HEK293 (cell line): ENCODE measurements around the gene SMIM33.

Experiments
- CTCF ChIA-PET: fragments of 350-600 bp; formaldehyde crosslinking; extraction: SDS; loops from one replicate; lab custom pipeline; 2021; ENCODE audit warnings: antibody characterized with exemption; lab: Yijun Ruan, JAX
- POLR2A ChIA-PET: fragments of 300-600 bp; formaldehyde crosslinking; extraction: SDS; loops from one replicate; lab custom pipeline; 2020; ENCODE audit warnings: antibody characterized with exemption, inconsistent platforms; lab: Yijun Ruan, JAX
- H3K27ac ChIP-seq: fragments of 200-500 bp; sonication (Bioruptor generic); 2 replicates; pipeline ENCODE4 v1.5.1; 2014; ENCODE audit warnings: low read depth, low read length, control low read depth, inconsistent platforms; ENCODE audit errors: extremely low read depth
- H3K36me3 ChIP-seq, 2 experiments: fragments of 200-500 bp in 1 of 2; sonication (Bioruptor generic) in 1 of 2; 1 replicate in 1 of 2; 2 replicates in 1 of 2; pipeline ENCODE4 v1.5.1; 2014 to 2017; ENCODE audit warnings: inconsistent platforms in 2 of 2, low read length in 2 of 2; ENCODE audit not compliant: control insufficient read depth in 2 of 2, insufficient read depth in 1 of 2
- H3K4me1 ChIP-seq: fragments of 200-500 bp; sonication (Bioruptor generic); 2 replicates; pipeline ENCODE4 v1.5.1; 2014; ENCODE audit warnings: mild to moderate bottlenecking, low read length, inconsistent platforms; ENCODE audit not compliant: control insufficient read depth, insufficient read depth
- H3K4me3 ChIP-seq: 2 replicates; pipeline ENCODE4 v1.5.1; 2011; ENCODE audit warnings: low read depth, mild to moderate bottlenecking, control low read depth, low read length, moderate library complexity
- H3K9me3 ChIP-seq: fragments of 200-500 bp; sonication (Bioruptor generic); 2 replicates; pipeline ENCODE4 v1.5.1; 2014; ENCODE audit warnings: low read depth, low read length, inconsistent platforms; ENCODE audit not compliant: control insufficient read depth, insufficient read depth
- CTCF ChIP-seq: fragments of 450-650 bp; formaldehyde crosslinking; IDR thresholded peaks from 2 replicates; pipeline ENCODE4 v1.5.1; 2016; ENCODE audit warnings: missing biosample characterization, missing genetic modification characterization
- EGR2 ChIP-seq: fragments of 450-650 bp; formaldehyde crosslinking; IDR thresholded peaks from 2 replicates; pipeline ENCODE4 v1.5.1; 2016; ENCODE audit warnings: low read depth, missing biosample characterization, missing genetic modification characterization
- KLF10 ChIP-seq: fragments of 450-650 bp; IDR thresholded peaks from 2 replicates; pipeline ENCODE4 v1.5.1; 2018; ENCODE audit warnings: missing biosample characterization, mild to moderate bottlenecking, missing genetic modification characterization
- KLF17 ChIP-seq: fragments of 450-650 bp; formaldehyde crosslinking; IDR thresholded peaks from 2 replicates; pipeline ENCODE4 v1.5.1; 2016; ENCODE audit warnings: missing biosample characterization, missing genetic modification characterization
- OSR2 ChIP-seq: fragments of 450-650 bp; formaldehyde crosslinking; IDR thresholded peaks from 2 replicates; pipeline ENCODE4 v1.5.1; 2016; ENCODE audit warnings: missing biosample characterization, missing genetic modification characterization
- PATZ1 ChIP-seq: fragments of 450-650 bp; formaldehyde crosslinking; IDR thresholded peaks from 2 replicates; pipeline ENCODE4 v1.5.1; 2016; ENCODE audit warnings: missing biosample characterization, missing genetic modification characterization
- PRDM10 ChIP-seq: fragments of 450-650 bp; formaldehyde crosslinking; IDR thresholded peaks from 2 replicates; pipeline ENCODE4 v1.5.1; 2016; ENCODE audit warnings: missing biosample characterization, missing genetic modification characterization
- REPIN1 ChIP-seq: fragments of 450-650 bp; formaldehyde crosslinking; IDR thresholded peaks from 2 replicates; pipeline ENCODE4 v1.5.1; 2017; ENCODE audit warnings: missing biosample characterization, missing genetic modification characterization, low read depth
- SP3 ChIP-seq: fragments of 450-650 bp; formaldehyde crosslinking; IDR thresholded peaks from 2 replicates; pipeline ENCODE4 v1.5.1; 2016; ENCODE audit warnings: missing biosample characterization, missing genetic modification characterization
- ZNF10 ChIP-seq: fragments of 450-650 bp; formaldehyde crosslinking; IDR thresholded peaks from 2 replicates; pipeline ENCODE4 v1.5.1; 2017; ENCODE audit warnings: missing biosample characterization, missing genetic modification characterization
- ZNF114 ChIP-seq: fragments of 450-650 bp; formaldehyde crosslinking; IDR thresholded peaks from 2 replicates; pipeline ENCODE4 v1.5.0; 2017; ENCODE audit warnings: missing biosample characterization, missing genetic modification characterization
- ZNF133 ChIP-seq: fragments of 450-650 bp; formaldehyde crosslinking; IDR thresholded peaks from 2 replicates; pipeline ENCODE4 v1.5.1; 2016; ENCODE audit warnings: missing biosample characterization, missing genetic modification characterization
- ZNF184 ChIP-seq: fragments of 450-650 bp; IDR thresholded peaks from 2 replicates; pipeline ENCODE4 v1.5.1; 2018; ENCODE audit warnings: missing biosample characterization, mild to moderate bottlenecking, missing genetic modification characterization
- ZNF202 ChIP-seq: fragments of 450-650 bp; formaldehyde crosslinking; IDR thresholded peaks from 2 replicates; pipeline ENCODE4 v1.5.1; 2016; ENCODE audit warnings: missing biosample characterization, missing genetic modification characterization, borderline replicate concordance
- ZNF211 ChIP-seq: fragments of 450-650 bp; formaldehyde crosslinking; IDR thresholded peaks from 2 replicates; pipeline ENCODE4 v1.5.1; 2016; ENCODE audit warnings: low read depth, missing biosample characterization, missing genetic modification characterization
- ZNF23 ChIP-seq: fragments of 450-650 bp; formaldehyde crosslinking; IDR thresholded peaks from 2 replicates; pipeline ENCODE4 v1.5.1; 2016; ENCODE audit warnings: missing biosample characterization, missing genetic modification characterization, borderline replicate concordance
- ZNF354C ChIP-seq: fragments of 450-650 bp; formaldehyde crosslinking; IDR thresholded peaks from 2 replicates; pipeline ENCODE4 v1.5.1; 2016; ENCODE audit warnings: missing biosample characterization, missing genetic modification characterization, low read depth, borderline replicate concordance
- ZNF398 ChIP-seq: fragments of 450-650 bp; formaldehyde crosslinking; IDR thresholded peaks from 2 replicates; pipeline ENCODE4 v1.5.1; 2017; ENCODE audit warnings: missing biosample characterization, missing genetic modification characterization
- ZNF404 ChIP-seq: fragments of 450-650 bp; formaldehyde crosslinking; IDR thresholded peaks from 2 replicates; pipeline ENCODE4 v1.5.1; 2017; ENCODE audit warnings: missing biosample characterization, missing genetic modification characterization
- ZNF544 ChIP-seq: fragments of 450-650 bp; formaldehyde crosslinking; IDR thresholded peaks from 2 replicates; pipeline ENCODE4 v1.5.0; 2017; ENCODE audit warnings: missing biosample characterization, missing genetic modification characterization
- ZNF585B ChIP-seq: fragments of 450-650 bp; formaldehyde crosslinking; IDR thresholded peaks from 2 replicates; pipeline ENCODE4 v1.5.1; 2016; ENCODE audit warnings: missing biosample characterization, missing genetic modification characterization
- ZNF621 ChIP-seq: fragments of 450-650 bp; formaldehyde crosslinking; IDR thresholded peaks from 2 replicates; pipeline ENCODE4 v1.5.1; 2017; ENCODE audit warnings: missing biosample characterization, missing genetic modification characterization
- ZNF837 ChIP-seq: fragments of 450-650 bp; formaldehyde crosslinking; IDR thresholded peaks from 2 replicates; pipeline ENCODE4 v1.5.1; 2016; ENCODE audit warnings: missing biosample characterization, missing genetic modification characterization
- TF ChIP-seq, protein P1 (sequence below): fragments of 450-650 bp; formaldehyde crosslinking; IDR thresholded peaks from 2 replicates; pipeline ENCODE4 v1.5.1; 2016; ENCODE audit warnings: missing biosample characterization, missing genetic modification characterization

The SMIM33 gene

DNA sequence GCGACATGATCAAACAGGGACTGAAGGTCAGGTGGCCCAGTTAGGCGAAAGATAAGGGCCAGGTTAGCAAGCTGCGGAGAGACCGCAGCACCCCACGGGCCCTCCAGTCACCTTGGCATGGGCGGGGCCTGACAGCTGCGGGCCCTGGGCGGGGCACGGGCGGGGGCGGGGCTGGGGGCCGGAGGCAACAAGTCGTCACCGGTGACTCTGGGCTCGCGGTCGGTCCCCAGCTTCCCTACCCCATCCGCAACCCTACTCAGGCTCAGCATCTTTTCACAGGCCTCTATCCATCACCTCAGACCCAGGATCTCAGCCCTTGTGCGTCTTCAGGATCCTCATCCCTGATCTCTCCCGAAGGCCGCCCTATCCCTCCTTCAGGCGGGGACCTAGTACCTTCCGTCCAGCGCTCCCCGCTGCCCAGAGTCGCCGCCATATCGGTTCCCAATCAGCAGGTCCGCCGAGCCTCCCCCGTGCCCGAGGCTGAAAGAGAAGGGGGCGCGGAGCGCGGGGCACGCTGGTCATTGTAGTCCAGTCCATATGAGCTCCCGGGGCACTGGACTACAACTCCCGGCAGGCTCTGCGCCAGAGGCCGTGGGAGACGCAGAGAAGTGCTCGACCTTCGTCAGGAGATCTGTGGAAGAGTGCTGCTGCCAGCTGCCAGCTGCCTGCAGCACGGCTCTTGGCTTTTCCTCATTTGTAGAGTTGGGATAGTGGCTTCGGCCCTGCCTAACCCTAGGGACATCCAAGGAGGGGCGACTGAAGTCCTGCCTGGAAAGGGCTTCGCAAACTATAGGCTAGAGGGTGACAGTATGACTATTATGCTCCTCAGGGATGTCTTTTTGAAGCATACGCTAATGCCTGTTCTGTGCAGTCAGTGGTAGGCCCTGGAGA is 31.5 kb upstream of the SMIM33 start, which contains the start of gene DNAJC18:
TSS of gene DNAJC18 (minus strand) at position 513 of the 891 bp plus-strand sequence. CDS start at position 433, 80 bp downstream.
- Histone ChIP-seq H3K9me3 (no peaks in the 10 kb centered on the region), H3K4me1 (peaks cover 9% of the 10 kb centered on the region), H3K36me3 (peaks cover 24 to 25% of the 10 kb centered on the region in 2 experiments), H3K4me3 (peak within 1 kb of the TSS; percentile 80), H3K27ac (peak within 1 kb of the TSS; percentile 88)
- ChIA-PET POLR2A (interaction anchor here (0.5 to 1.9 kb wide), 26 partner anchors 9 to 241 kb away, joined by 3 to 21 read pairs (median 4); partner anchors contain the start of genes MATR3, SIL1, SMIM33 and SPATA24), CTCF (interaction anchor here (0.6 to 4.2 kb wide), 5 partner anchors 9 to 1576 kb away, joined by 3 to 28 read pairs (median 6); no protein-coding TSS in a partner anchor)
- TF ChIP-seq SP3 (tag by site-specific recombination): peak; percentile 92
- no peak for TF ChIP-seq ZNF202 (tag by site-specific recombination)
- peak; percentile 94 for TF ChIP-seq KLF10
- TF ChIP-seq ZNF354C (tag by site-specific recombination): no peak
- TF ChIP-seq ZNF23 (tag by site-specific recombination): no peak
- TF ChIP-seq OSR2: 0 out of 2 replicates have a peak, but pooled peaks have one; percentile 21
- TF ChIP-seq ZNF585B (tag by site-specific recombination): no peak
- TF ChIP-seq, protein P1, sequence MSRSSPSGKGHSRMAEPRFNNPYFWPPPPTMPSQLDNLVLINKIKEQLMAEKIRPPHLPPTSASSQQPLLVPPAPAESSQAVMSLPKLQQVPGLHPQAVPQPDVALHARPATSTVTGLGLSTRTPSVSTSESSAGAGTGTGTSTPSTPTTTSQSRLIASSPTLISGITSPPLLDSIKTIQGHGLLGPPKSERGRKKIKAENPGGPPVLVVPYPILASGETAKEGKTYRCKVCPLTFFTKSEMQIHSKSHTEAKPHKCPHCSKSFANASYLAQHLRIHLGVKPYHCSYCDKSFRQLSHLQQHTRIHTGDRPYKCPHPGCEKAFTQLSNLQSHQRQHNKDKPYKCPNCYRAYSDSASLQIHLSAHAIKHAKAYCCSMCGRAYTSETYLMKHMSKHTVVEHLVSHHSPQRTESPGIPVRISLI: no peak
- no peak for TF ChIP-seq ZNF184
- peak; percentile 92 for TF ChIP-seq EGR2
- no peak for TF ChIP-seq ZNF114 (tag by site-specific recombination)
- no peak for TF ChIP-seq ZNF621 (tag by site-specific recombination)
- no peak for TF ChIP-seq ZNF837
- TF ChIP-seq PRDM10 (tag by site-specific recombination): peak; percentile 96
- no peak for TF ChIP-seq ZNF404 (tag by site-specific recombination)
- TF ChIP-seq ZNF544 (tag by site-specific recombination): no peak
- TF ChIP-seq CTCF (tag by site-specific recombination): peak; percentile 38; the same call in 1 of the 2 replicates
- TF ChIP-seq ZNF133 (tag by site-specific recombination): no peak
- TF ChIP-seq ZNF398 (tag by site-specific recombination): peak; percentile 80
- peak; percentile 34; the same call in 1 of the 2 replicates for TF ChIP-seq ZNF10 (tag by site-specific recombination)
- no peak for TF ChIP-seq ZNF211
- TF ChIP-seq KLF17: peak; percentile 84
- peak; percentile 64; the same call in 1 of the 2 replicates for TF ChIP-seq REPIN1
- peak; percentile 97 for TF ChIP-seq PATZ1 (tag by site-specific recombination)
